B cell (primary cell): ENCODE data around the gene FYCO1.

Experiments used
- CTCF ChIP-seq: fragments of 200-600 bp; IDR thresholded peaks from one replicate; pipeline ENCODE4 v1.8.0; 2022; ENCODE audit warnings: antibody characterized with exemption, mild to moderate bottlenecking
- EZH2 ChIP-seq: IDR thresholded peaks from 2 replicates; pipeline ENCODE4 v1.6.1; 2012; ENCODE audit warnings: borderline replicate concordance, low read depth, mild to moderate bottlenecking, moderate library complexity, low read length; ENCODE audit not compliant: insufficient read depth, poor library complexity, severe bottlenecking

- TF ChIP-seq CTCF = no peak
- TF ChIP-seq EZH2 = no peak
Measured at GRCh38 chr3:45969953-45970352, 25.7 kb downstream of the FYCO1 start.
